ENCODE data around the gene SRRT.
"Not testable (repeated sequence)": the region's sequence is repeated elsewhere in the genome, so short reads cannot be mapped to it uniquely, and the experiment has no call there.

Gene SRRT

GRCh38 chr7:100874577-100875355, at the start of gene SRRT:
Gene SRRT, plus strand, starts transcription at chr7:100875103. Its CDS starts 488 bp downstream, at chr7:100875591.
- peak; percentile 98 for DNase-seq

GRCh38 chr7:100825215-100825671, 49.7 kb upstream of the SRRT start:
- no peak for DNase-seq

GRCh38 chr7:100825751-100826513, 49.0 kb upstream of the SRRT start:
- no peak for DNase-seq

GRCh38 chr7:100826514-100827329, 48.2 kb upstream of the SRRT start:
- no peak for DNase-seq

- no peak for DNase-seq
Measured at GRCh38 chr7:100827330-100828226, 47.3 kb upstream of the SRRT start, which contains the start of gene EPHB4. Gene EPHB4, minus strand, starts transcription at chr7:100827523. Its CDS starts 493 bp downstream, at chr7:100827030.

- no peak for DNase-seq
Measured at GRCh38 chr7:100829150-100829716, 45.7 kb upstream of the SRRT start.

- DNase-seq, result no peak
Measured at GRCh38 chr7:100830396-100830795, 44.5 kb upstream of the SRRT start.

- no peak for DNase-seq
Measured at GRCh38 chr7:100832281-100832633, 42.6 kb upstream of the SRRT start.

GRCh38 chr7:100835903-100836811, 38.7 kb upstream of the SRRT start:
- no peak for DNase-seq

- no peak for DNase-seq
Measured at GRCh38 chr7:100836812-100837098, 38.1 kb upstream of the SRRT start.

- DNase-seq, result peak; percentile 71
Measured at GRCh38 chr7:100837099-100837836, 37.6 kb upstream of the SRRT start.

- DNase-seq, result no peak
Measured at GRCh38 chr7:100839361-100839760, 35.5 kb upstream of the SRRT start.

- DNase-seq, result no peak
Measured at GRCh38 chr7:100840470-100841100, 34.3 kb upstream of the SRRT start.

- no peak for DNase-seq
Measured at GRCh38 chr7:100847360-100847759, 27.5 kb upstream of the SRRT start.

GRCh38 chr7:100852048-100852872, 22.6 kb upstream of the SRRT start, which contains the start of gene SLC12A9:
Gene SLC12A9, plus strand, starts transcription at chr7:100852713. Its CDS starts 1,485 bp downstream, at chr7:100854198.
- peak; percentile 81 for DNase-seq

- no peak for DNase-seq
Measured at GRCh38 chr7:100854146-100854895, 20.6 kb upstream of the SRRT start.

GRCh38 chr7:100854899-100855298, 20.0 kb upstream of the SRRT start:
- not testable (repeated sequence) for DNase-seq

GRCh38 chr7:100855515-100855914, 19.4 kb upstream of the SRRT start:
- no peak for DNase-seq

Data from activated effector memory CD4-positive, alpha-beta T cell treated with Interleukin-2 at 50 U/mL for 16 hours (primary cell).